GM21360 (cell line): ENCODE results near the gene PIGU.

ENCODE experiments used
- ATAC-seq: cut with Tn5 transposase; IDR thresholded peaks from one replicate; pipeline ENCODE4 v1.9.1; 2021; ENCODE audit warnings: mild to moderate bottlenecking, moderate library complexity; ENCODE audit not compliant: unreplicated experiment

PIGU gene

DNA sequence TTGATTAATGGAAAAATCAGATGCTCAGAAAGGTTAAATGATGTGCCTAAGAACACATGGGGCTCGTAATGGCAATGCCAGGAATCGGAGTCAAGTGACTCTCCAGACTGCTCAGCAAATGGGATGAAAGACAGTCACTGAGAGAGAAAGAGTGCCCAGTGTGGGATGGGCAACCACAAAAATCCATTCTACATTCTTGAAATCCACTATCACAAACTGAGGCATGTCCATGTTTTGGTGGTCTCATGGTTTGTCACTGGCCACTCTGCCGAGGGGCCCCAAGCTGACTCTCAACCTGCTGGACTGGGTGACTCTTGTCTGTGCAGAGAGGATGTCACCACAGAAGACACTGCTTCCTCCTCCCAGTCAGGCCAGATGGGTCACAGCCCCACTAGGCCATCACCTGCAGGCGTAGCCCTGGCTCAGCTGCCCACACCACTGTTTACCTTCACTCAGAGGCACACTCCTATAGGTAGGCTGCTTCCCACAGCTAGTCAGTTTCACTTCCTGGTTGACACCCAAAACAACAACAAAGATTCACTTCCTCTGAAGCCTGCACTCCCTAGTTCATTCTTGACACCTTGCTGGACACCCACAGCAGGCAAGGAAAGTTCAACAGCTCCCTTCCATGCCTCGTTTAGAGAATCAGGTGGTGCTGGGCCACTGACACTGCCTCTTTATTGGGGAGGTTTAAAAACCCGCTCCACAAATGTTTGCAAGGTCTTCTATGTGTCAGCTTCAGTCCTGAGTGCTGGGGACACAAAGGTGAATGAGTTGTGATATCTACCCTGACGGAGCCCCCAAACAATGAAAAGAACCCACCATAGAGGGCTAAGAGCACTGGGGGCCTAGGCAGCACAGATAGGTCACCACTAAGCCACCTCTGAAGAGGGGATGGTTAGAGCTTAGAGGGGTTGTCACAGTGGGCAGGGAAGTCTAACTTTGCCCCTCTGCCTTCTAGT is 96.6 kb downstream of the PIGU start:
- peak; percentile 61 for ATAC-seq

DNA sequence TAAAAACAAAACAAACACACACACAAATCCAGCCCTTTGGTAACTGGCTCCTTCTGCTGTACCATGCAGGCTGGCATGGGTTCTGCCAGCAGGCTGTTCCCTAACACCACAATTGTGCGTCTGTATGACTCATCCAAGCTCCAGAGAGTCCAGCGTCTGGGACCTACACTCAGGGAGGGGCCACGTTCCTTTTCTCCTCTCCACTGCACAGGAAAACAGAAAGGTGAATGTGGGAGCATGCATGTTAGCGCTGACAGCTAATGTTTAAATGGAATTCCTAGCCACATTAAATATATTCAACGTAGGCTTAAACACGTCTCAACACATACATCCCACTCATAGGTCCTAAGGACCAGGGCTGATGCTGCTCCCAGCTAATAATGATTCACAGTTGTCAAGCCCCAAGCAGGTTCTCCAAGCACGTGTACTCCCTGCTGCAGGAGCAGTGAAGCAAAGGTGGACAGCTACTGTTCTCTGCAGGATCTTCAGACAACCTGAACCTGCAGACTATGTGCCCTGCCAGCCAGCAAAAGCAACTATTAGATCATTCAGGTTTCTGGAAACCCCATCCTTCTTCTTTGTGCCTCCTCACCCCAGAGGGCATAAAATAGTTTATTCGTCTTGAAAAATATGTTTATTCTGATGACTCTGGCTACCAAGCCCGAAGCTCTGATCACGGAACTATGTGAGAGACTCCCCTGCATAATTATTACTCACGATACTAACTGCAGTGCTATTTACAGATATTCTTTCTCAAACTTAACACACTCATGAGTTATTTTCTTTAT is 97.5 kb downstream of the PIGU start:
- no peak for ATAC-seq

DNA sequence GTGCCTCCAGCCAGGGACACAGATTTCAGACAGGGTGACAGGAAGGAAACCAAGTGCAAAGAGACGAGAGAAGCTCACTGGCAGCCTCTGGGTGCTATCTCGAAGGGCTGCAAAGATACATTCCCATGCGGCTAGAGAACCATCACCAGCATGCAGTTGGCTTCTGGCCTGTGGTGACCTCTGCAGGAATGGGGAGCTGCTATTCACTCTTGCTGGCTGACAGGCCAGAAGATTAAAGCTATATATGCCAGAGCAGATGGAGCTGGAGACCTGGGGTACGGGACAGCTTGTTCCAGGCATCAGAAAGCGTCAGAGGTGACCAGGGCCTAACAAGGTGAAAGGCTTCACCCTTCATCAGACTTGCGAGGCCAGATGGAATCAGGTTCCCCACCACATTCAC is 98.4 kb downstream of the PIGU start:
- no peak for ATAC-seq

DNA sequence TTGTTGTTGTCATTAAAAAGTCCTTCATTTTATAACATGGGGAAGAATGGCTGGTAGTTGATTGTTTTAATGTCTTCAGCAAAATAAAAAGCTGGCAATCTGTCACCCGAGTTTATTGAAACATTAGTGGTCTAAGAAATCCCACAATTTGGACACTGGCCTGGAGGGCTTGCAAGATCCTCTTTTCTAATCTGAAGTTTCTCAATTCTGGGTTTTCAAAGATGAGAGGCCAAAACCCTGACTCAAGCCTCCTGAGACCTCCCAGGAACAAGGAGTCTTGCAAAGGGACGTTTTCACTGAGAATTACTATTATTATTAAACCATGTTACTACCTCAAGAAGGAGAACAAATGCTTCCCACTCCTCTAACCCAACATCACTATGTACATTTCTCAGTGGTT is 98.9 kb downstream of the PIGU start:
- ATAC-seq, result no peak

DNA sequence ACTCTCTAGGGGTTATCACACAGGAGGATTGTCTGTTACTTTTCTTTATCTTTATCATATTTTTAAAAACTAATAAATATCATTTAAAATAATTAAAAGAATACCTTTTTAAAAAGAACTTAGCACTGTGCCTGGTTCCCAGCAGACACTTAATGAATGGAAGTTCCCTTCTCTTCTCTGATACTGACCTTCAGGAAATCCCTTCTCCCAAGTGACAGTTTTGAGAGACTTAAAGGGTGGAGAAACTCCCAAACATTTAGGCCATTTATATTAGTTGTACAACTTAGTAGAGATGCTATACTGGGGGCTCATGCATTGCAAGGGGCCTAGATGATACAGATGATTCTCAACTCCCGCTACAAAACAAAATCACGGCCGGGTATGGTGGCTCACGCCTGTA is 99.8 kb downstream of the PIGU start:
- no peak for ATAC-seq

DNA sequence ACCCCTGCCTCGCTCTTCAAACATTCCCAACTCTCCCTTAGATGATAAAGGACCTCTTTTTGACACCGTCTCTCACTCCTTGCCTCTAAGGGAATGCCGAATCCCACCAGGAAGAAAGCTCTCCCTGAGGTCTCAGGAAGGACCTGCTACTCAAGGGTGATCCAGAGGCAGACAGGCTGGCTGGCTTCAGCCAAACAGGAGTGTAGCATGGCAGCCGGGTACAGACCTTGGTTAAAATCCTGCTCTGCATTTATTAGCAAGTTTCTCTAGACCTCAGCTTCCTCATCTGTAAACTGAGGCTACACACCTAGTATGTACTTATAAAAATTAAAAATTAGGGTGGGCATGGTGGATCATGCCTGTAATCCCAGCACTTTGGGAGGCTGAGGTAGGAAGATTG is 101.1 kb downstream of the PIGU start:
- ATAC-seq, result no peak

DNA sequence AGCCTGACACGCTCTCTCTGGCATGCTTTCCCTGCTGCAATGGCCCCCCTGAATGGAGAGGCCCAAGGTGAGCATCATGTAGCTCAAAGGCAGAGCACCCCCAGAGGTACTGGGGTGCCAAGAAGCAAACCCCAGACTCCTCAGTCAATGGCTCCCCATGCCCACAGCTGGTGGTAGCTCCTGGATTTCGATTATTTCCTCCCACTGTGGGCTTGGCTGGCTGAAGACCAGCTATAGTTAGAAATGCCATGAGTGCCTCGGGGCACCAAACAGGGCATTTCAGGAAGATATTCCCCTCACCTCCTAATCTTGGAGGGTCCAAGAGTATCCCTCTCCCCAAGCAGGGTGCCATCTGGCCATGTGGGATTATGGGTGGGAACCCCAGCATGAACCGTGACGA is 101.6 kb downstream of the PIGU start:
- ATAC-seq, result no peak

DNA sequence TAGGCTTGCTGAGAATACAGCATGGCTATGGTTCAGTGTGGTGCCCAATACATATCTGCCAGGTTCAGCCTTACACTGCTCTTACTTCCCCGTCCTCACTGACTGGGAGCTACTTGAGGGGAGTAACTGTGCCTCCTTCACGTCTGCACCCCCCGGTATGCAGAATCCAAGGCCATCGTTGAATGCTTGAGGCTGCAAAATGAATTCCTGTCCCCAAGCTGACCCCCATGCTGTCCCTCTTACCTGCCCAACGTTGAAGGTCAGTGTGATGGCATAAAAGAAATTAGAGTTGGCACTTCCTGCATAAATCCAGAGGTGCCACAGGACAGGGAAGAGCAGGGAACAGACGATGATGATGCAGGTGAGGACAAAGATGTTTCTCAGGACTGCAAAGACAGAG is 102.0 kb downstream of the PIGU start:
- no peak for ATAC-seq

DNA sequence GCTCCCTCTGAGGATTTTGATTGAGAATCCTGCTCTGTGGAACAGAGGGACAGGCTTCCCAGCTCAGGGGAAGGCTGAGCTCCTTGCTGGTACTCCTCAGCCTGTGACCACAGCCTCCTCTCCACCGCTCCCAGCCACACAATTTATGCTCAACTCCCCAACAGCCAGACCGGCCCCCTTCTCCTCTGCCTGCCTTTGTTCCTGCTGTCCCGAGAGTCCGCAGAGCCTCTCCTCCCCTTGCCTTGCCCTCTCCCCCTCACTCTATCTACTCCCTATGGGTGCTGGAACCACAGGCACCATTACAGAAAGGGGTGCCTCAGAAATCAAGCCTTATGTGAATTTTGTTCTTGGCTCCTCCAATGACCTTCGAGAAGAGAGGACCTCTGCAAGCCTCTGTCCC is 102.5 kb downstream of the PIGU start:
- ATAC-seq, result no peak

DNA sequence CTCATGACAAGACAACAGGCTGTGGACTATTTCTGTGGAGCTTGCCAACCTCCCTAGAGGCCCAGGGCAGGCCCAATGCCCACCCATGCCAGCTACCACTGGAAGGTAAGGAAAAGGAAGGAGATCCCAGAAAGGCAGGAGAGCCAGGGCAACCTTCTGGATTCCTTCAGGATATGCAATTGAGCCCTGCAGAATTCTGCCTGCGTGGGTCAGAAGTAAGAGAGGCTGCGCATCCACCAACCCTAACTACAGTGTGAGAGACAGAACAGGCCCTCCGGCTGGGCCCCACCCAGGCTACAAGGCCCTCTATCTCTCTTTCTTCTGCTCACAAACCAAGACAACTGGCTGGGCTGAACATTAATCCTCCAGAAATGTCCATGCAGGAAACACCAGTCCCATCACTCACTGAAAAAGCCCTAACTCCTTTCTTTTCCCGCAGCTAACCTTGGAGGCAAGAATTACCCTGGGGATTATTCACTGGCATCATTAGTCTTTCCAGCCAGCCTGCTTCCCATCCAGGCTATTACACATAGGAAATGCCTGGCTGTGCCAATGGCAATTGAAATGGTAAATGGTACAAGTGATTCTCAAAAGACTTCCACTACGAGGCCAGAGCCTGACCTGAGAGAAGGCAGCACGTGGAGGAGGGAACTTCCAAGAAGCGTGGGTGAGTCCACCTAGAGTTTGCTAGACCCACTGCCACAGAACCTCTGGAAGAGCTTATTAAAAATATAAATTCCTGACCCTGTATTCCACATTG is 103.2 kb downstream of the PIGU start:
- ATAC-seq, result no peak

DNA sequence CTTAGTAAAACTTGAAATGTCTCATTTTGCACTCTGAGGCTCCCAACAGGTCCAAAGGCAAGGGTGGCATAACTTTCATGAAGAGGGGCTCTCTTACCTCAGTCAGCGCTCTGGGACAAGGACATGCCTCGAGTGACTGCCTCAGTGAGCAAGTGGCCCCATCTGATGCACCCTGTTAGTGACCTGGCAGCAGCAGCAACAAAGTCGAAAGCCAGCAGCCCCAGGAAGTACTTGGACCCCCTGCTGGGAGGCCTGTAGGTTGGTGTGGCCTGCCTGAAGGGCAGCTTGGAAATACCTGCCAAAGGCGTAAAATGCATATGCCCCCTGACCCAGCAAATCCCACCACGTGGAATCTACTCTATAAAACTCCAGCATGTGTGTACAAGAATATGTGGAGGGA is 105.1 kb downstream of the PIGU start:
- no peak for ATAC-seq

DNA sequence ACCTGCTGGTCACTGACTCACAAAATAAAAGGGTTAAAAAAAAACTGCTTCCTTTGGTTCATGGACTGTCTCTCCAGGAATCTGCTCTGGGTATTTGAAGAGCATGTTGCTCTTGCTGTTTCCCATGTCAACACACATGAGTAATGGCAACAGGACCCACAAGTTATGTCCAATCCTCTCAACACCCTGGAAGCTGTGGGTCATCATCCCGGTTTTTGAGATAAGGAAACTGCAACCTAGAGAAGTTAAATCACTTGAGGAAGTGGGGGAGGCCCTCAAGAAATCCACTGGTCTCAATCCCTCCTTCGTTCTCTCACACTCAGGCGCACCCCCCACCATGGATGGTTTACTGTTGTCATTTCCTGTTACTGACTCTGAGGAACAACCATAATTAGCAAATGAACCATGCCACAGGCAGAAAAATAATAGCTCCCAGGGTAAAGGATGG is 106.0 kb downstream of the PIGU start:
- ATAC-seq, result no peak

DNA sequence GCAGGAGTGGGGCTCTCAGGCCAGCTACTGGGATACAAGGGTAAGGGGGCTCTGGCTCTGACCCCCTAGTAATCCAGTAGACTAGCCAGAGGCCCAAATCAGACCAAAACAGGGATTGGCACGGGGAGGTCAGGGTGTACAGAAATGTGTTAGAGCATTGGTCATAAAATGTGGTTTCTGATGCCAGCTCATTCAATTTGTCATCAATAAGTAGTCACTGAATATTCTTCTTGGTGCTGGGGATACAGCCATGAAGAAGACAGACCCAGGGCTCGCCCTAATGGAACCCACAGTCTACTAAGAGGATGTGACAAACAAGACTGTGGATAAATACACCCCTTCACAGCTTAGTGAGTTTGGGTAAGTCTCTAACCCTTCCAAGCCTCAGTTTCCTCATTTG is 107.3 kb downstream of the PIGU start:
- no peak for ATAC-seq

DNA sequence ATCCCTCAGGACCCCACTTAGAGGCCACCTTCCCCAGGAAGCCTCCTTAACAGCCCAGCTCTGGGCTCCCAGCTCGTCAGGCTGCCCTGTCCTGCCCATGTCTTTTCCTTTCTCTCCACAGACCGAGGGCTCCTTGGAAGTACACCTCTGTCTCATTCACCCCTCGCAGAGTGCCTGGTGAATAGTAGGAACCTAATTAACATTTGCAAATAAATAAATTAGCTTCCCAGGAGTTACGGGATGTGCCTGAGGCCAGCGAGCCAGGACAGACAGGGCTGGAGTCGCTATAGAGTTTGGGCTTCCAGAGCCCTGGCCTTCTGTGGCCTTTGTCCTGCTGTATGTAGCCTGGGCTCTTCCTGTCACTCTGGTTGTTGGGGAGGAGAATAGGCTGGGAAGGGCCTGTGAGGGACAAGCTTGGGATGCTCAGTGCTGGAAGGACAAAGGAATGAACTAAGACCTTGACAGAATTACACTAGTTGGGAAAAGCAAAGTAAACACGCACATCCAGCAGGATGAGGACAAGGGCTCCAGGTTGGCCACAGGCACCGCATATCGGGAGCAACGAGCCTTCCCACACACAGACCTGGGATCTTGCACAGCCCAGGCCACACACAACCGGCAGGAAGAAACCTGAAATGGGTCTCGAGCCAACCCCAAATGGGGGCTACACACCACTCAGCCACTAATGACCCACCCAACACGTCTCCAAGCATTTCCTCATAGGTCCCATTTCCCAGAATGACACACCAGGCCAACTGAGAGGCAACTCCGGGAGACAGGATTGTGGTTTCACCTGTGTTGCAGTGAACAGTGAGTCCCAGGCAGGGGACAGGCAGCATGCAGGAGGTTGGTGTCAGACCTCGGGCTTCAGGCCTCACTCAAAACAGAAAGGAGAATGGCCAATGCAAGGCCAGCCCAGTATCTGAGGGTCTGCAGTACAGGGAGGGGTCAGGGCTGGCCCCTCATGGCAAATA is 108.7 kb downstream of the PIGU start:
- ATAC-seq, result no peak

DNA sequence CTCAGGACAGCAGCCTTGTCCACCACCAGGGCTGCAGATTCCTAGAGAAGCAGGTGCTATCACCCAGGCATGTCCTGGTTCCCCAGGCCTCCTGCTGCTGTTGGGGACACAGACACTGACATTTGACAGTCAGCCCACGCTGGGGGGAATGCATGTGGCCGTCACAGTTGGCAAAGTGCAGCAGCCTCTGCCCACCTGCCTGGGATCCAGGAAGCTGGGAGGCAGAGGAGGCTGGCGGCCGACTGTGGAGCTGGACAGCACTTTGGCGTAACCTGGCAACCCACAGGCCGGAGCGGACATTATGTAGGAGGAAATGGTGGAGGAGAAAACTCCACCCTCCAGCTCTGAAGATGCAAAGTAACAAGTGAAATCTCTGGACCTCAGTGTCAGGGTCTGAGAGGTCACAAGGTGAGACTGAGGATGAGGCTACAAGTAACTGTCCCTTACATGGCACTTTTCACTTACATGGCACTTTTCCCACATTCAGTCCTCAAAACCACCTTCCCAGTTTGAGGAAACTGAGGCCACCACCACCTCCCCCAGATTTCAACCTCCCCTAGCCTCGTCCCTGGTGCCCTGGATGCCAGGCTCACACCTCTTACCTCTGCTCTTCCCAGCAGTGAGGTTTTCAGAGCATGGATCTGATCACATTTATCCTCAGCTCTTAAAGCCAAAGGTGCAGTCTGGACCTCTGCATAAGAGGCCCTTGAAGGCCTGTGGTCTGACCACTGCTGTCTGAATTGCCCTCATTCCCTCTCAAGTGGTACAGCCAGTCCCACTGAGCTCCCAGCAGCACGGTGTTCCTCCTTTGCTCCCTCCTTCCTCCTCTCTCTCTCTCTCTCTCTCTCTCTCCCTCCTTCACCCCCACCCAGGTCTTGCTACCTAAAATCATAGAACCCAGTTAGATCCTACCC is 109.7 kb downstream of the PIGU start:
- ATAC-seq, result no peak

DNA sequence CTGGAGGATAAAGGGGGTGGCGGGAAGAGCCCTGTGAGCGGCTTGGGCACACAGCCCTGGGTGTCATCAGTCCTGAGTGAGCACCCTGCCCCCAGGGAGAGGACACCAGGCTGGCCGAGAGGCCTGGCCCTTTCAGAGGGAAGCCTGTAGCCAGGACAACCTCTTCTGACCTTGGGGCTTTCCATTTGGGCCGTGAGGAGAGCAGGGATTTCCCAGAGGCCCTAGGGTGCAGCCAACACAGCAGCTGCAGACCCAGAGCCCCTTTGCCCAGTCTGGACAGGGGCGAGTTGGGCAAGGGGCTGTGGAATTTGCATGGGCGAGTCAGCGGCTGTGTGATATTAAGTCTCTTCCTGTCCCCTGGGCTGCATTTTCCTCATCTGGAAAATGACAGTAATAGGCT is 112.1 kb downstream of the PIGU start:
- ATAC-seq, result no peak

DNA sequence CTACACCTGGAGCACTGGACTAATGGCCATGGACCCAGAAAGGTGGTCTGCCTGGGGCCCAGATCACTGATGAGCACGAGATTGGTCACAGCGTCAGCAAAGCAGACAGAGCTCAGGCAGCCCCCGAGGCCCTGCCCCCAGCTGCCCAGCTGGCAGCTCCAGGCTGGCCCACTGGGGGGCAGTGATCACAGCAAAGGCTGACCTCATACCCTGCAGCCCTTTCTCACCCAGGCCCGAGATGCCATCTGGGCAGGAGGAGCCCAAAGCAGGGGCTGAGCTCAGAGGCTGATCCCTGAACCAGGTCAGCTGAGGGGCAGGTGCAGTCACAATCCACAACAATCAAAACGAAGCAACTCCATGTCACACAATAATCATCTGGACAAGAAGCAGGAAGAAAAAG is 114.3 kb downstream of the PIGU start:
- no peak for ATAC-seq

DNA sequence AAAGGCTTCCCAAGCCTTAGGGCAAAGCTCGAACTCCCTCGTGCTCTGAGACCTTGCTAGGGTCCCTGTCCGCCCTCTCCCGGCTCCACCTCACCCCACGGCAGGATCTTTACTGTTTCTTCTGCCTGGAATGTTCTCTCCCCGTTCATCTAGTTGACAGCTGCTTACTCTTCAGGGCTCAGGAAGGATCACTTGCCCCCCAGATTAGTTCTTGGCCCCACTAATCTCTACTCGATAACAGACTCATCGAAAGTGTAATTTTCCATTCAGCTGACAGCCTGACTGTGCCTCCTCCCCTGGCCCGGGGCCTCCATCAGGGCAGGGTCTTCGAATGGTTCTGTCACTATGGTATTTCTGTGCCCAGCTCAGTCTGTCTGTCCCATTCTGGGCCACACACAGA is 115.2 kb downstream of the PIGU start:
- no peak for ATAC-seq

DNA sequence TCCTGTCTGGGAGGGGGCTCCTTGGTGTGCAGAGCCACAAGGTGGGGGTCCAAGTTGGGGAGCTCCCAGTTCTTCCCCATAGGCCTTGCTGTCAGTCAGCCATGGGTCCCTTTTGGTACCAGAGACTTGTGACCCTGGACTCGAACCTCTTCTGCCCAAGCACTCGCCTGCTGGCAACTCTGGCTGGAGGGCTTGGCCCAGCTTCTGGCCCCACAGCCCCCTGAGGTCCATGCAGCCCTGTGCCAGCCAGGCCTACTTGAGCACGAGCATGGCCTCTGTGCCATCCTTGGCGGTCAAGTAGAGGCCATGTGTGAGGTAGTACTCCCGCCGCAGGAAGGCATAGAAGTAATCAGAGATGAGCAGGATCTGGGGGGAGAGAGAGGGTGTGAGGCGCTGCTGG is 116.3 kb downstream of the PIGU start:
- no peak for ATAC-seq
